Caki2 (cell line): Measurements from ENCODE around the gene PRPF6. TPM values are rescaled to one million over a fixed set of nuclear protein-coding genes. Genes with fewer than 3 reads are reported as not detected.

Source experiments
- DNase-seq: peaks from one replicate; pipeline ENCODE4 v3.0.0-alpha.2; 2015; ENCODE audit warnings: low read depth
- in situ Hi-C: cut with HindIII; loops from 2 replicates; pipeline ENCODE4 v1.10.0; 2016; ENCODE audit warnings: low sequenced_read_pairs, low pct_unique_long_range_greater_than_20kb, mixed read lengths
- total RNA-seq: library from RNA; depleted of rRNA; stranded (reverse); fragments of >200 nt; shearing (Covaris generic); gene quantifications from 2 replicates; pipeline ENCODE4 v1.2.3, GENCODE V29; 2014; ENCODE audit warnings: low replicate concordance

Gene PRPF6
- total RNA-seq, 1 experiment from 2014 or later = 130 TPM

GRCh38 chr20:64024141-64024990 is 43.4 kb downstream of the PRPF6 start:
- DNase-seq = no peak
- in situ Hi-C loops = no loop called here

- in situ Hi-C loops = no loop called here
Measured at GRCh38 chr20:64025101-64025825, 44.3 kb downstream of the PRPF6 start.

GRCh38 chr20:64025826-64026412 is 45.0 kb downstream of the PRPF6 start:
- in situ Hi-C loops = no loop called here
- DNase-seq = no peak

More at GRCh38 chr20:64025101-64025825, 44.3 kb downstream of the PRPF6 start:
- no peak for DNase-seq

- DNase-seq = no peak
Measured at GRCh38 chr20:64027981-64028685, 47.2 kb downstream of the PRPF6 start.

GRCh38 chr20:64029293-64030117 is 48.6 kb downstream of the PRPF6 start:
- in situ Hi-C loops = no loop called here
- no peak for DNase-seq

More at GRCh38 chr20:64027981-64028685, 47.2 kb downstream of the PRPF6 start:
- in situ Hi-C loops = no loop called here

GRCh38 chr20:64030371-64031134 is 49.6 kb downstream of the PRPF6 start:
- in situ Hi-C loops = no loop called here
- no peak for DNase-seq

- no peak for DNase-seq
- in situ Hi-C loops = no loop called here
Measured at GRCh38 chr20:64031822-64032314, 50.9 kb downstream of the PRPF6 start.

- no peak for DNase-seq
- in situ Hi-C loops = no loop called here
Measured at GRCh38 chr20:64032706-64033624, 52.0 kb downstream of the PRPF6 start.

- in situ Hi-C loops = no loop called here
- DNase-seq = no peak
Measured at GRCh38 chr20:64033981-64034493, 53.1 kb downstream of the PRPF6 start.

GRCh38 chr20:64035066-64035932 is 54.4 kb downstream of the PRPF6 start:
- in situ Hi-C loops = no loop called here
- no peak for DNase-seq

GRCh38 chr20:64035933-64036345 is 55.0 kb downstream of the PRPF6 start, which contains the start of gene C20orf204:
Gene C20orf204 (plus strand): TSS chr20:64036182. CDS start chr20:64036324, 142 bp downstream.
- no peak for DNase-seq
- in situ Hi-C loops = no loop called here

GRCh38 chr20:64036346-64037198 is 55.6 kb downstream of the PRPF6 start:
- DNase-seq = no peak
- in situ Hi-C loops = no loop called here

- no peak for DNase-seq
Measured at GRCh38 chr20:64037199-64037497, 56.2 kb downstream of the PRPF6 start.

More at GRCh38 chr20:64037199-64037497, 56.2 kb downstream of the PRPF6 start:
- in situ Hi-C loops = no loop called here
